ENCODE measurements around the gene FRMD3.

The FRMD3 gene

GRCh38 chr9:83512621-83513020 is 25.6 kb downstream of the FRMD3 start:
- Histone ChIP-seq H3K9me3 (no peaks in the 10 kb centered on the region), H3K4me3 (no peak overlapping the region), H3K4me1 (no peaks in the 10 kb centered on the region), H3K27me3 (ENCODE audit: low read depth) (no peaks in the 10 kb centered on the region), H3K36me3 (replicated peaks) (no peaks in the 10 kb centered on the region)
- in situ Hi-C loops (cut with MboI; ENCODE audit: low sequenced_read_pairs): no loop called here
- DNase-seq (ENCODE audit: low spot score in 2 of 2): no peak

DNA sequence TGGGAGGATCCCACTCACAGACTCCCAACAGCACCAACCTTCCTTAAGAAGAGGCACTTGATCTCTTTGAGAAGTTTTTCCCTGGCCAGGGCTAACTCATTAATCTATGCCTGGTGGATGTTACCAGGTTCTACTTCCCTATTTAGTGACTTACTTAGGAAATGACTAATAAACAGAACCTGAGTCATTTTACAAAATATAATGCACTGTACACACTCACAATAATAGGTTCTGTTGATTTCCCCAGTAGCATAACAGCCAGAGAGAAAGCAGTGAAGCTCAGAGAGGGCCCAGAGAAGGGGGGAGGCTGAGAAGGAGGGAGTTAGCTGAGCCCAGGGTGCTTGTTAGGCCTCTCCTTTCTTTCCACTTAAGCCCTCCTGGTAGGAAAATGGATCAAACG is 27.1 kb downstream of the FRMD3 start:
- DNase-seq (ENCODE audit: low spot score in 2 of 2): no peak
- H3K4me1 ChIP-seq: no peaks in the 10 kb centered on the region
- no peaks in the 10 kb centered on the region for H3K9me3 ChIP-seq
- H3K27me3 ChIP-seq (ENCODE audit: low read depth): no peaks in the 10 kb centered on the region
- no peaks in the 10 kb centered on the region for H3K36me3 ChIP-seq (replicated peaks)
- in situ Hi-C loops (cut with MboI; ENCODE audit: low sequenced_read_pairs): no loop called here
- H3K4me3 ChIP-seq: no peak overlapping the region

GRCh38 chr9:83509402-83509801 is 28.8 kb downstream of the FRMD3 start:
- Histone ChIP-seq H3K27me3 (ENCODE audit: low read depth) (no peaks in the 10 kb centered on the region), H3K9me3 (no peaks in the 10 kb centered on the region), H3K4me3 (no peak overlapping the region), H3K4me1 (no peaks in the 10 kb centered on the region), H3K36me3 (replicated peaks) (no peaks in the 10 kb centered on the region)
- in situ Hi-C loops (cut with MboI; ENCODE audit: low sequenced_read_pairs): no loop called here
- no peak for DNase-seq (ENCODE audit: low spot score in 2 of 2)

DNA sequence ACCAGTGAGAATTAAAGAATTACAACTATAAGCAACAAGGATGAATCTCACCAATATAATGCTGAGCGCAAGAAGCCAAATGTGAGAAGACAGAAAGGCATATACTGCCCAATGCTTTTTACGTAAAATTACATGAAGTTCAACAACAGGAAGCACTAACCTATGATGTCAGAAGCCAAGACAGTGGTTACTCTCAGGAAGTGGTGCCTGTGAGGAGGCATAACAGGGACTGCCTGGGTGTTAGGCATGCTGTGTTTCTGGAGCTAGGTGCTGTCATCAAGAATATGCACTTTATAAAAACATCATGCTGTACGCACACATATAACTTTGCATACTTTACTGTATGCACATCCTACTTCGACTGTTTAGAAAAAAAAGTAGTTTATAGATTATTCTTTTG is 30.1 kb downstream of the FRMD3 start:
- H3K4me1 ChIP-seq: no peaks in the 10 kb centered on the region
- H3K9me3 ChIP-seq: no peaks in the 10 kb centered on the region
- H3K36me3 ChIP-seq (replicated peaks): no peaks in the 10 kb centered on the region
- in situ Hi-C loops (cut with MboI; ENCODE audit: low sequenced_read_pairs): no loop called here
- H3K4me3 ChIP-seq: no peak overlapping the region
- DNase-seq (ENCODE audit: low spot score in 2 of 2): no peak
- no peaks in the 10 kb centered on the region for H3K27me3 ChIP-seq (ENCODE audit: low read depth)

- in situ Hi-C loops (cut with MboI; ENCODE audit: low sequenced_read_pairs): no loop called here
- Histone ChIP-seq H3K36me3 (replicated peaks) (no peaks in the 10 kb centered on the region), H3K9me3 (no peaks in the 10 kb centered on the region), H3K4me3 (no peak overlapping the region), H3K27me3 (ENCODE audit: low read depth) (no peaks in the 10 kb centered on the region), H3K4me1 (no peaks in the 10 kb centered on the region)
- DNase-seq (ENCODE audit: low spot score in 2 of 2): no peak
Measured at GRCh38 chr9:83505282-83505681, 32.9 kb downstream of the FRMD3 start.

DNA sequence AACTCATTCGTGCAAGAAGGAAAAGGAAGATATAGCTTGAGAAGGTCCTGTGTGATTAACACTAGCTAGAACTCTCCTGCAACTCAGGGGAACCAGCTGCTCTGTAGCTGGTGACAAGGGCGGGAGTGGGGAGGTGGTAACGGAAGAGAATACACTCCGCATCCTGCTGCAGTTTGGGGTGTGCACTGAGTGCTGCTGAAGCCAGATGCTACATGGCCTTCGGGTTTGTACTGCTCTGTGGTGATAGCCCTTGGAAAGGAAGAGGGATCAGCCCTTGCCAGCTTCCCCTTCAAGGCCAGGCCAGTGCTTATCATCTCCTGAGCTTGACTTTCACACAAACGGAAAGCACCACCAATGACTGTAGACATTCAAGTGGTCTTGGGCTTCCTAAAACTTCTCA is 34.3 kb downstream of the FRMD3 start:
- DNase-seq (ENCODE audit: low spot score in 2 of 2): no peak
- Histone ChIP-seq H3K27me3 (ENCODE audit: low read depth) (no peaks in the 10 kb centered on the region), H3K36me3 (replicated peaks) (no peaks in the 10 kb centered on the region), H3K4me1 (no peaks in the 10 kb centered on the region), H3K9me3 (no peaks in the 10 kb centered on the region), H3K4me3 (no peak overlapping the region)
- in situ Hi-C loops (cut with MboI; ENCODE audit: low sequenced_read_pairs): no loop called here

GRCh38 chr9:83501565-83501964 is 36.6 kb downstream of the FRMD3 start:
- Histone ChIP-seq H3K9me3 (no peaks in the 10 kb centered on the region), H3K4me1 (no peaks in the 10 kb centered on the region), H3K4me3 (no peak overlapping the region), H3K27me3 (ENCODE audit: low read depth) (no peaks in the 10 kb centered on the region), H3K36me3 (replicated peaks) (no peaks in the 10 kb centered on the region)
- DNase-seq (ENCODE audit: low spot score in 2 of 2): no peak
- in situ Hi-C loops (cut with MboI; ENCODE audit: low sequenced_read_pairs): no loop called here

DNA sequence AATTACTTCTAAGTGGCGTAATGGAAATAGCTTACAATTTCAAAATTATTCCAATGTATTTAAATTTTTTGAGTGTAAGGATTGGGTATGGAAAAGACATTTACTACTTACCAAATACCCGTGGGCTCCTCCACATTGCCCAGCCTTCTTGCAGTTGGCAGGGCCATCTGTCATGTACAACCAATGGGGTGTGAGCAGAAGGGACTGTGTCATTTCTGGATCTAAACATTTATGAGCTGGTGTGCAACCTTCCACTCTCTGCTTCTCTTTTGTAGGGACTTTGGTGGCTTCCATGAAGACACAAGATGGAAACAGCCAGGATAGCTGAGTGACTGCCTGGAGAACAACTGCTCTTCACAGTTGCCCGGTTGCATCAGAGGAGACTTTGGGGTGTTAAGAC is 40.8 kb downstream of the FRMD3 start:
- no peaks in the 10 kb centered on the region for H3K9me3 ChIP-seq
- no peaks in the 10 kb centered on the region for H3K36me3 ChIP-seq (replicated peaks)
- no peaks in the 10 kb centered on the region for H3K4me1 ChIP-seq
- in situ Hi-C loops (cut with MboI; ENCODE audit: low sequenced_read_pairs): no loop called here
- no peak overlapping the region for H3K4me3 ChIP-seq
- no peak for DNase-seq (ENCODE audit: low spot score in 2 of 2)
- H3K27me3 ChIP-seq (ENCODE audit: low read depth): no peaks in the 10 kb centered on the region

DNA sequence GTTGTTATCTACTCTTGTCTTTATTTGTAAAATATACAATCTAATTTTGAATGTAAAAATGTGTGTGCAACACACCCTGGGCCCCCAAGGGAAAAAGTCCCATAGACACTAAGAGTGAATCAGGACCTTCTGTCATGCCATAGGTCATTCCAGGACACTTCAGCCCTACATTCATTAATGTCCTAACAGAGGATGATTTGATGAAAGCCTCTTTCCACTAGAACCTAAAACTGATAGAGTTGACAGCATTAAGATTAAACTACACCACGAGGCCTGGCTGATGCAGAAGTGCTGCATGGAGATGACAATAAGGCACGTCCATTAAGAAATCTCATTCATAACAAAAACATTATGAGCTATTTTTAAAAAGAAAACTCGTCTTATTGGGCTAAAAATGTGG is 46.2 kb downstream of the FRMD3 start:
- no peaks in the 10 kb centered on the region for H3K9me3 ChIP-seq
- H3K36me3 ChIP-seq (replicated peaks): no peaks in the 10 kb centered on the region
- H3K27me3 ChIP-seq (ENCODE audit: low read depth): no peaks in the 10 kb centered on the region
- no peaks in the 10 kb centered on the region for H3K4me1 ChIP-seq
- H3K4me3 ChIP-seq: no peak overlapping the region
- DNase-seq (ENCODE audit: low spot score in 2 of 2): no peak
- in situ Hi-C loops (cut with MboI; ENCODE audit: low sequenced_read_pairs): no loop called here

DNA sequence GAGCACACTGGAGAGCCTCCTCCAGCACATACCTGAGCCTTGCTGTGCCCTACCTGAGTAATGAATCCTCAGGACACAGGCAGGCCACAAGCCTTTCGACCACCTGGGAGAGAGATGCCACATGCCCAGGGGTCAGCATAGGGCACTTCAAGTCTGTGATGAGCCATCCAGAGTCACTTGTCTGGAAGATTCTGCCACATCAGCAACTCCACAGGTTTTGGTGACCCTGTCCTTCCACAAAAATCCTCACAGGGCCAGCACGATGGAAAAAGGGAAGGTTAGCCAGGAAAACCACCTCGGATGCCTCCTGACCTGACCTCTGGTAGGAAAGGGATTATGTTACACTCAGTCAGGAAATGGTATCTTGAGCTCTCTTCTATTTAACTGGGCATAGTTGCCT is 46.8 kb downstream of the FRMD3 start:
- no peaks in the 10 kb centered on the region for H3K27me3 ChIP-seq (ENCODE audit: low read depth)
- no peaks in the 10 kb centered on the region for H3K4me1 ChIP-seq
- no peaks in the 10 kb centered on the region for H3K9me3 ChIP-seq
- H3K36me3 ChIP-seq (replicated peaks): no peaks in the 10 kb centered on the region
- no peak overlapping the region for H3K4me3 ChIP-seq
- in situ Hi-C loops (cut with MboI; ENCODE audit: low sequenced_read_pairs): no loop called here
- DNase-seq (ENCODE audit: low spot score in 2 of 2): no peak

DNA sequence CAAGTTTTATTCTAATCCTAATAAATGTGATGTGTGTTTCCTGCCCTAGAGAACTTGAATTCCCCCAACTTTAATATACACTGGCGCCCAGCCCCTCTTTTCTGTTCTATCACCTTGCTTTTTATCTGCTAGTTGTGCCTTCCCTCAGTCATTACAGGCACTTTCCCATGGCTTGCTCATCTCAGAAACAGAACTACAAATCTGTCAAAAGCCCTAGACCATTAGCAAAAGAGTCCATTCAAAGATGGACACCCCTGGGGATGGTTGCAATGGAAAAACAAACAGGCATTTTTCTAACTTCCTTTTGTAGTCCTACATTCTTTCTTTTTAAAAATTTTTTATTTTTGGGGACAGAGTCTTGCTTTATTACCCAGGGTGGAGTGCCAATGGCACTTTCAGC is 48.2 kb downstream of the FRMD3 start:
- H3K4me1 ChIP-seq: no peaks in the 10 kb centered on the region
- no peak overlapping the region for H3K4me3 ChIP-seq
- H3K36me3 ChIP-seq (replicated peaks): no peaks in the 10 kb centered on the region
- H3K9me3 ChIP-seq: no peaks in the 10 kb centered on the region
- H3K27me3 ChIP-seq (ENCODE audit: low read depth): no peaks in the 10 kb centered on the region
- in situ Hi-C loops (cut with MboI; ENCODE audit: low sequenced_read_pairs): no loop called here
- no peak for DNase-seq (ENCODE audit: low spot score in 2 of 2)

GRCh38 chr9:83484990-83485389 is 53.2 kb downstream of the FRMD3 start:
- H3K4me1 ChIP-seq: no peaks in the 10 kb centered on the region
- in situ Hi-C loops (cut with MboI; ENCODE audit: low sequenced_read_pairs): no loop called here
- no peaks in the 10 kb centered on the region for H3K27me3 ChIP-seq (ENCODE audit: low read depth)
- H3K36me3 ChIP-seq (replicated peaks): no peaks in the 10 kb centered on the region
- H3K4me3 ChIP-seq: no peak overlapping the region
- DNase-seq (ENCODE audit: low spot score in 2 of 2): no peak
- H3K9me3 ChIP-seq: peaks cover 1% of the 10 kb centered on the region; the same call in 1 of the 2 replicates

DNA sequence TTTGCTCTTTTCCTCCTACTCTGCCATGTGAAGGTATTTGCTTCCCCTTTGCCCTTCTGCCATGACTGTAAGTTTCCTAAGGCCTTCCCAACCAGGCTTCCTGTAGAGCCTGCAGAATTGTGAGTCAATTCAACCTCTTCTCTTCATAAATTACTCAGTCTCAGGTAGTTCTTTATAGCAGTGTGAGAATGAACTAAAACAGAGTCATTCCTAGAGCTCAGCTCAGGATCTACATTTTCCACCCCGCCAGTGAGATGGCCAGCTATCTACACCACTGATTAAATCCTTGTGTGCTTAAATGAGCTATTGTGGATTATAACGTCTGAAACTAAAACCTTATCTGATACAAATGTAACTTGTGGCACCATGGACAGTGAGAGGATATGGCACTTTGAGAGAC is 55.0 kb downstream of the FRMD3 start:
- no peak overlapping the region for H3K4me3 ChIP-seq
- in situ Hi-C loops (cut with MboI; ENCODE audit: low sequenced_read_pairs): no loop called here
- no peak for DNase-seq (ENCODE audit: low spot score in 2 of 2)
- H3K27me3 ChIP-seq (ENCODE audit: low read depth): no peaks in the 10 kb centered on the region
- no peaks in the 10 kb centered on the region for H3K4me1 ChIP-seq
- H3K36me3 ChIP-seq (replicated peaks): no peaks in the 10 kb centered on the region
- H3K9me3 ChIP-seq: peaks cover 2% of the 10 kb centered on the region; the same call in 1 of the 2 replicates

DNA sequence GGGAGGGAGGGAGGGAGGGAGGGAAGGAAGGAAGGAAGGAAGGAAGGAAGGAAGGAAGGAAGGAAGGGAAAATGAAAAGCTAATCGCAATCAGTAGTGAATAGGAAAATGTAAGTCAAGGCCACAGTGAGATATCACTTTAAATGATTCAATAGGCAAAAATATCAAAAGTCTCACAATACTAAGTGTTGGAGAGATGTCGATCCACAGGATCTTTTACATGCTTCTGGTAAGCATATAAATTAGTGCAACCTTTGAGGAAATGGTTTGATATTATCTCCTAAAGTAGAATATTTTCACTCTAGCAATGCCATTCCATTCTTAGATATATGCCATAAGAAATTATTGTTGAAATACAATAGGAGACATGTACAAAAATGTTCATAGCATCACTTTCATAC is 58.4 kb downstream of the FRMD3 start:
- H3K4me3 ChIP-seq: no peak overlapping the region
- no peaks in the 10 kb centered on the region for H3K36me3 ChIP-seq (replicated peaks)
- H3K9me3 ChIP-seq: peaks cover 2% of the 10 kb centered on the region; the same call in 1 of the 2 replicates
- in situ Hi-C loops (cut with MboI; ENCODE audit: low sequenced_read_pairs): no loop called here
- H3K27me3 ChIP-seq (ENCODE audit: low read depth): no peaks in the 10 kb centered on the region
- DNase-seq (ENCODE audit: low spot score in 2 of 2): no peak
- H3K4me1 ChIP-seq: no peaks in the 10 kb centered on the region

DNA sequence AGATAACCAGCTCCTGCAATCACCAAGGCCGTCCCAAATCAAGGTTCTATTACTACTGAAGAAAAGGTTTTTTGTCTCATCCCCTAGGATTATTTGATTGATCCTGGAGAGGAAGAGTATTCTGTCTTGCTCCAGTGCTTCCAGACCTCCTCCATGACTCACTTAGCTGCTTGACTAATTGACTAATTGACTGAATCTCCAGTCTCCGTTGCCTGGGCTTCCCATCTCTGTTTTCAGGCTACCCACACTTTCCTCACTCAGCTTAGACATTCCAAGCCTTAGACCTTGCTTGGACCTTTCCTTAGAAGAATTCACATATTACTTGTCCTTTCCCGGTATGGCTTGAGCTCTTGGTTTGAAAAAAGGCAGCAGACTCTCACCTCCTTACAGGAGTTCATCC is 60.6 kb downstream of the FRMD3 start:
- in situ Hi-C loops (cut with MboI; ENCODE audit: low sequenced_read_pairs): no loop called here
- H3K36me3 ChIP-seq (replicated peaks): no peaks in the 10 kb centered on the region
- H3K9me3 ChIP-seq: peaks cover 2% of the 10 kb centered on the region; the same call in 1 of the 2 replicates
- no peaks in the 10 kb centered on the region for H3K4me1 ChIP-seq
- H3K27me3 ChIP-seq (ENCODE audit: low read depth): no peaks in the 10 kb centered on the region
- no peak overlapping the region for H3K4me3 ChIP-seq
- DNase-seq (ENCODE audit: low spot score in 2 of 2): no peak

Measured in HAP-1 (cell line).